K562 (cell line): ENCODE results near the gene C22orf31. TPM values are rescaled to one million over a fixed set of nuclear protein-coding genes. Genes with fewer than 3 reads are reported as not detected.
"Not testable (repeated sequence)": the region's sequence is repeated elsewhere in the genome, so short reads cannot be mapped to it uniquely, and the experiment has no call there.

Experiments used
- ATAC-seq: fragments of 200-7000 bp; cut with Tn5 transposase; 3 replicates; pipeline ENCODE4 v1.9.1; 2020; ENCODE audit warnings: moderate library complexity
- BruUV-seq: library from RNA; stranded (reverse); fragments of 400-500 nt; replicated peaks from 2 replicates; lab custom pipeline; 2021; lab: Mats Ljungman, UMichigan
- CTCF ChIA-PET: fragments of 300-600 bp; formaldehyde crosslinking; extraction: SDS; loops from one replicate; lab custom pipeline; 2021; ENCODE audit warnings: low intra/inter-chr PET ratio; lab: Yijun Ruan, JAX
- POLR2A ChIA-PET: fragments of 300-600, 350-650 bp; sonication (Branson Sonifier 250); formaldehyde crosslinking; extraction: SDS; loops from one replicate; lab custom pipeline; 2021; ENCODE audit warnings: antibody characterized with exemption, inconsistent platforms; lab: Yijun Ruan, JAX
- DNase-seq, 4 experiments: peaks; one replicate each; pipeline versions ENCODE4 v3.0.0 to v3.0.0-alpha.2; 2011 to 2018; ENCODE audit warnings: low spot score in 3 of 4, mixed read lengths in 3 of 4; ENCODE audit errors: extremely low read depth in 1 of 4
- FAIRE-seq: peaks from 2 replicates; lab custom pipeline; 2011; peaks lifted over from hg19 to GRCh38; lab: Jason Lieb, UNC
- H2AFZ ChIP-seq: 2 replicates; pipeline ENCODE4 v1.6.0; 2011; ENCODE audit warnings: low read depth, low read length, control low read depth, inconsistent platforms
- H3K27ac ChIP-seq: fragments of 200-600 bp; 3 replicates; pipeline ENCODE4 v1.8.0; 2011; ENCODE audit warnings: low read depth, mild to moderate bottlenecking, control low read depth, inconsistent platforms, low read length, moderate library complexity, mixed read lengths; ENCODE audit errors: extremely low read depth
- H3K27me3 ChIP-seq, 2 experiments: fragments of 300-600 bp in 1 of 2; 2 replicates in 1 of 2; 3 replicates in 1 of 2; pipeline versions ENCODE4 v1.6.0 to v1.8.0; 2011; ENCODE audit warnings: inconsistent platforms in 2 of 2, low read length in 2 of 2, mild to moderate bottlenecking in 1 of 2, mixed read lengths in 1 of 2, moderate library complexity in 1 of 2; ENCODE audit not compliant: control insufficient read depth in 2 of 2, insufficient read depth in 2 of 2
- H3K36me3 ChIP-seq: fragments of 300-600 bp; 3 replicates; pipeline ENCODE4 v1.8.0; 2011; ENCODE audit warnings: mild to moderate bottlenecking, low read length, inconsistent platforms; ENCODE audit not compliant: control insufficient read depth, insufficient read depth
- H3K4me1 ChIP-seq, 2 experiments: fragments of 200-600 bp in 1 of 2; replicated peaks in 1 of 2; 2 replicates in 1 of 2; 3 replicates in 1 of 2; pipeline versions ENCODE4 v1.5.1 to v1.8.0; 2011; ENCODE audit warnings: inconsistent platforms in 2 of 2, low read length in 2 of 2, mild to moderate bottlenecking in 1 of 2, mixed read lengths in 1 of 2, moderate library complexity in 1 of 2; ENCODE audit not compliant: control insufficient read depth in 2 of 2, insufficient read depth in 2 of 2
- H3K4me2 ChIP-seq: 2 replicates; pipeline ENCODE4 v1.6.1; 2011; ENCODE audit warnings: low read length, control low read depth, inconsistent platforms, mixed read lengths; ENCODE audit not compliant: insufficient read depth
- H3K4me3 ChIP-seq: fragments of 200-600 bp; sonication (generic), shearing (Covaris generic); 2 replicates; pipeline ENCODE4 v1.5.1; 2016; ENCODE audit warnings: control low read depth, inconsistent platforms
- H3K79me2 ChIP-seq: fragments of 200-600 bp; 3 replicates; pipeline ENCODE4 v1.8.0; 2011; ENCODE audit warnings: low read length, inconsistent platforms; ENCODE audit not compliant: control insufficient read depth, insufficient read depth
- H3K9ac ChIP-seq, 2 experiments: 2 replicates each; pipeline versions ENCODE4 v1.6.0 to v1.6.1; 2011; ENCODE audit warnings: low read depth in 2 of 2, low read length in 2 of 2, control low read depth in 1 of 2, inconsistent platforms in 1 of 2, mild to moderate bottlenecking in 1 of 2, mixed read lengths in 1 of 2; ENCODE audit not compliant: insufficient read depth in 1 of 2
- H3K9me1 ChIP-seq: one replicate; pipeline ENCODE4 v1.6.0; 2011; ENCODE audit warnings: inconsistent platforms, mild to moderate bottlenecking, low read length, moderate library complexity; ENCODE audit not compliant: control insufficient read depth, insufficient read depth
- H3K9me3 ChIP-seq: replicated peaks from 2 replicates; pipeline ENCODE4 v1.5.1; 2011; ENCODE audit warnings: low read depth, low read length, inconsistent platforms; ENCODE audit not compliant: control insufficient read depth, insufficient read depth
- H4K20me1 ChIP-seq: replicated peaks from 2 replicates; pipeline ENCODE4 v1.6.1; 2011; ENCODE audit warnings: low read length, inconsistent platforms, mixed read lengths; ENCODE audit not compliant: control insufficient read depth, insufficient read depth
- ELF1 ChIP-seq: fragments of 200-800 bp; sonication (Bioruptor generic); IDR thresholded peaks from 2 replicates; pipeline ENCODE4 v1.6.1; 2016; ENCODE audit warnings: missing genetic modification characterization, missing compliant biosample characterization
- NFIC ChIP-seq: fragments of 450-650 bp; IDR thresholded peaks from 2 replicates; pipeline ENCODE4 v1.6.1; 2017; ENCODE audit warnings: mild to moderate bottlenecking, inconsistent platforms
- NFIX ChIP-seq: fragments of 250-450 bp; sonication (Bioruptor Pico); IDR thresholded peaks from 2 replicates; pipeline ENCODE4 v1.4.0; 2020; ENCODE audit warnings: low read depth, mild to moderate bottlenecking, moderate library complexity
- RAD21 ChIP-seq, 2 experiments: fragments of 250-450 bp in 1 of 2; fragments of 450-650 bp in 1 of 2; sonication (Bioruptor Pico) in 1 of 2; formaldehyde crosslinking in 1 of 2; IDR thresholded peaks in 1 of 2; conservative IDR thresholded peaks in 1 of 2; 2 replicates each; pipeline versions ENCODE4 v1.4.0 to v1.8.0; 2020 to 2022; ENCODE audit warnings: mild to moderate bottlenecking in 2 of 2, moderate library complexity in 1 of 2
- SMC3 ChIP-seq: conservative IDR thresholded peaks from 2 replicates; pipeline ENCODE4 v1.6.1; 2011; ENCODE audit warnings: low read depth, low read length, improper control_type of control experiment; ENCODE audit not compliant: insufficient read depth
- STAG1 ChIP-seq: sonication (generic); formaldehyde crosslinking; IDR thresholded peaks from 2 replicates; pipeline ENCODE4 v1.5.0; 2020; ENCODE audit warnings: missing genetic modification reagents, borderline replicate concordance
- ZNF24 ChIP-seq: fragments of 450-650 bp; IDR thresholded peaks from 2 replicates; pipeline ENCODE4 v1.6.1; 2016
- WGBS: fragments of 100-300 bp; shearing (Covaris generic); methylation state at CpG from one replicate; pipeline ENCODE4 v1.1.6; 2016; ENCODE audit warnings: low coverage, mixed read lengths; ENCODE audit not compliant: insufficient coverage; ENCODE audit errors: missing lambda C conversion rate; 5-methylcytosine and 5-hydroxymethylcytosine counted together
- in situ Hi-C: fragments of 300-500 bp; cut with MboI; formaldehyde crosslinking; loops from 4 replicates; pipeline ENCODE4 v1.15.0; 2018; ENCODE audit warnings: inconsistent platforms, mixed read lengths
- intact Hi-C: fragments of 100-400 bp; cut with micrococcal nuclease; formaldehyde crosslinking; loops from 2 replicates; pipeline ENCODE4 v1.14.2; 2022
- polyA plus RNA-seq, 8 experiments: library from polyadenylated mRNA; depleted of rRNA in 4 of 8; stranded (reverse) in 5 of 8; unstranded in 3 of 8; fragments of >200 nt; fragmentation: Nextera tagmentation in 2 of 8; fragmentation: Illumina TruSeq in 1 of 8; extraction: Ambion mirVana in 2 of 8; extraction: Trizol in 1 of 8; gene quantifications; 2 replicates each; pipeline versions ENCODE4 v1.2.1 to v1.2.3, GENCODE V29; 2011 to 2014; ENCODE audit warnings: inconsistent platforms in 1 of 8, missing spikeins in 1 of 8
- total RNA-seq, 7 experiments: library from RNA; depleted of rRNA in 6 of 7; stranded (reverse); fragments of >200 nt in 6 of 7; fragmentation: Illumina TruSeq in 2 of 7; extraction: Trizol in 2 of 7; gene quantifications; 2 replicates each; pipeline versions ENCODE4 v1.2.1 to v1.2.3, GENCODE V29; 2011 to 2021; ENCODE audit warnings: low replicate concordance in 1 of 7
- TF ChIP-seq, protein P1 (sequence below): fragments of 450-650 bp; formaldehyde crosslinking; IDR thresholded peaks from 2 replicates; pipeline ENCODE4 v1.4.0; 2020; ENCODE audit warnings: mild to moderate bottlenecking, moderate library complexity
- TF ChIP-seq, protein P2 (sequence below), 2 experiments: fragments of 450-650 bp; formaldehyde crosslinking in 1 of 2; IDR thresholded peaks; 2 replicates each; pipeline versions ENCODE4 v1.4.0 to v1.6.1; 2014 to 2020; ENCODE audit warnings: mild to moderate bottlenecking in 2 of 2, borderline replicate concordance in 1 of 2, low read depth in 1 of 2

C22orf31 gene
- total and polyA plus RNA-seq, 9 of the 15 experiments (the other 6 are each of a cell fraction or from before 2014, with no cell fraction given): not detected

DNA sequence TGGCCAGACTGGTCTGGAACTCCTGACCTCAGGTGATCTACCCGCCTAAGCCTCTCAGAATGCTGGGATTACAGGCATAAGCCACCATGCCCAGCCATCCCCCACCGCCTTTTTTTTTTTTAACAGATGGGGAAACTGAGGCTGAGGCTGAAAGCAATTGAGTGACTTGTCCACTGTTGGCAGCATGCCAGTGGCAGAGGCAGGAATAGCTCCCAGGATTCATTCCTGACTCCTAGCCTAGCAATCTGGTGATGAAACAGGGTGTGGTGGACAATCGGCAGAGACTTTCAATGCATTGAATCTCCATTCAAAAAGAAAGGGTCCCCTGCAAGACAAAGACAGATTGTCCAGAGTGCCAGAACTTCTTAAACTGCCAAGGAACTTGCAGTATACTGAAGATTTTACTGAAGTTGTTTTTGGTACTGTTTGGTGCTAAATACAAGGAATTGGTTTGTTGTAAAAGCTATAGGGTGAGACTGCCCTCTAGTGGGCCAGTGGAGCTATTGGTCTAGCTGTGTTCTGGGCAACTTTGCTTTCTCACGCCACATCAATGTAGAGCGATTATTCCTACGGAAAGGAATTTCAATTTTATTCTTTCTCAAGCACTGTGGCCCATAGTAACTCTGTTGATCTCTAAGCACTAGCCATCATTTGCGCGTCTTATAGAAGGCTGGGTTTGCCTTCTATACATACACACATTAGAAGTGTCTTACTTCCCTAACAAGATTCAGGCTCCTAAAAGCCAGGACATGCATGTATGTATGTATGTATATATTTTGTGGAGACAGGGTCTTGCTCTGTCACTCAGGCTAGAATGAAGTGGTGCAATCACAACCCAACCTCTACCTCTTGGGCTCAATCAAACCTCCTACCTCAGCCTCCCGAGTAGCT is 21.0 kb downstream of the C22orf31 start (continued):
- TF ChIP-seq, protein P1, sequence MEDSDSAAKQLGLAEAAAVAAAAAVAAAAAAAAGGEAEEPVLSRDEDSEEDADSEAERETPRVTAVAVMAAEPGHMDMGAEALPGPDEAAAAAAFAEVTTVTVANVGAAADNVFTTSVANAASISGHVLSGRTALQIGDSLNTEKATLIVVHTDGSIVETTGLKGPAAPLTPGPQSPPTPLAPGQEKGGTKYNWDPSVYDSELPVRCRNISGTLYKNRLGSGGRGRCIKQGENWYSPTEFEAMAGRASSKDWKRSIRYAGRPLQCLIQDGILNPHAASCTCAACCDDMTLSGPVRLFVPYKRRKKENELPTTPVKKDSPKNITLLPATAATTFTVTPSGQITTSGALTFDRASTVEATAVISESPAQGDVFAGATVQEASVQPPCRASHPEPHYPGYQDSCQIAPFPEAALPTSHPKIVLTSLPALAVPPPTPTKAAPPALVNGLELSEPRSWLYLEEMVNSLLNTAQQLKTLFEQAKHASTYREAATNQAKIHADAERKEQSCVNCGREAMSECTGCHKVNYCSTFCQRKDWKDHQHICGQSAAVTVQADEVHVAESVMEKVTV: peak; percentile 39; the same call in 1 of the 2 replicates
- TF ChIP-seq ZNF24 (no peak), RAD21 (CRISPR knock-in tag; conservative IDR thresholded peaks at IDR 0.05 in 1 of 2, IDR thresholded peaks at IDR 0.05 in 1 of 2) (peak; percentile 76 to 88), ELF1 (no peak), NFIC (peak; percentile 87), STAG1 (CRISPR knock-in tag) (peak; percentile 40; the same call in 1 of the 2 replicates), NFIX (CRISPR knock-in tag) (0 out of 2 replicates have a peak, but pooled peaks have one; percentile 32), SMC3 (peak; percentile 72; the same call in 1 of the 2 replicates)
- TF ChIP-seq, protein P2, sequence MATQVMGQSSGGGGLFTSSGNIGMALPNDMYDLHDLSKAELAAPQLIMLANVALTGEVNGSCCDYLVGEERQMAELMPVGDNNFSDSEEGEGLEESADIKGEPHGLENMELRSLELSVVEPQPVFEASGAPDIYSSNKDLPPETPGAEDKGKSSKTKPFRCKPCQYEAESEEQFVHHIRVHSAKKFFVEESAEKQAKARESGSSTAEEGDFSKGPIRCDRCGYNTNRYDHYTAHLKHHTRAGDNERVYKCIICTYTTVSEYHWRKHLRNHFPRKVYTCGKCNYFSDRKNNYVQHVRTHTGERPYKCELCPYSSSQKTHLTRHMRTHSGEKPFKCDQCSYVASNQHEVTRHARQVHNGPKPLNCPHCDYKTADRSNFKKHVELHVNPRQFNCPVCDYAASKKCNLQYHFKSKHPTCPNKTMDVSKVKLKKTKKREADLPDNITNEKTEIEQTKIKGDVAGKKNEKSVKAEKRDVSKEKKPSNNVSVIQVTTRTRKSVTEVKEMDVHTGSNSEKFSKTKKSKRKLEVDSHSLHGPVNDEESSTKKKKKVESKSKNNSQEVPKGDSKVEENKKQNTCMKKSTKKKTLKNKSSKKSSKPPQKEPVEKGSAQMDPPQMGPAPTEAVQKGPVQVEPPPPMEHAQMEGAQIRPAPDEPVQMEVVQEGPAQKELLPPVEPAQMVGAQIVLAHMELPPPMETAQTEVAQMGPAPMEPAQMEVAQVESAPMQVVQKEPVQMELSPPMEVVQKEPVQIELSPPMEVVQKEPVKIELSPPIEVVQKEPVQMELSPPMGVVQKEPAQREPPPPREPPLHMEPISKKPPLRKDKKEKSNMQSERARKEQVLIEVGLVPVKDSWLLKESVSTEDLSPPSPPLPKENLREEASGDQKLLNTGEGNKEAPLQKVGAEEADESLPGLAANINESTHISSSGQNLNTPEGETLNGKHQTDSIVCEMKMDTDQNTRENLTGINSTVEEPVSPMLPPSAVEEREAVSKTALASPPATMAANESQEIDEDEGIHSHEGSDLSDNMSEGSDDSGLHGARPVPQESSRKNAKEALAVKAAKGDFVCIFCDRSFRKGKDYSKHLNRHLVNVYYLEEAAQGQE (IDR thresholded peaks at IDR 0.05; ENCODE audit: borderline replicate concordance): peak; percentile 81
- TF ChIP-seq, protein P2 (CRISPR knock-in tag; IDR thresholded peaks at IDR 0.05; ENCODE audit: low read depth): no peak

DNA sequence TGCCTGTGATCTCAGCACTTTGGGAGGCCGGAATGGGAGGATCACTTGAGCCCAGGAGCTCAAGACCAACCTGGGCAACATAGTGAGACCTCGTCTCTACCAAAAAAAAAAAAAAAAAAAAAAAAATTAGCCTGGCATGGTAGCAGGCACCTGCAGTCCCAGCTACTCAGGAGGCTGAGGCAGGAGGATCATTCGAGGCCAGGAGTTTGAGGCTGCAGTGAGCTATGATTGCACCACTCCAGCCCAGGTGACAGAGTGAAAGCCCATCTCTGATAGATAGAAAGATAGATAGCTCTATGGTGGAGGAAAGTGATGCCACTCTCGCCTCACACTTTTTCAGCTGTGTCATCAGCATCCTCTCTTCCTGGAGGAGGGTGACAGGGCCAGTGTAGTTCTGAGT is 21.9 kb downstream of the C22orf31 start:
- DNase-seq, H3K9me1 ChIP-seq, H3K9me3 ChIP-seq, H3K27me3 ChIP-seq, BruUV-seq, H3K36me3 ChIP-seq, H3K9ac ChIP-seq, H3K4me1 ChIP-seq, H3K27ac ChIP-seq, H2AFZ ChIP-seq, H3K4me3 ChIP-seq, FAIRE-seq, ATAC-seq, H3K79me2 ChIP-seq, H3K4me2 ChIP-seq, H4K20me1 ChIP-seq: not testable (repeated sequence)
- WGBS: 45% methylated on average over 1 of the region's 4 CpGs
- in situ Hi-C loops (loop anchor here (5.0 kb wide), 2 partner anchors 182 to 437 kb away; no protein-coding TSS in a partner anchor), intact Hi-C loops (loop anchor here (1.0 to 5.0 kb wide), 3 partner anchors 184 to 437 kb away; no protein-coding TSS in a partner anchor)
- ChIA-PET POLR2A (interaction anchor here (0.6 to 1.2 kb wide), 3 partner anchors 163 to 239 kb away, joined by 3 to 4 read pairs (median 4); partner anchors contain the start of gene XBP1), CTCF (interaction anchor here (0.6 to 3.1 kb wide), 4 partner anchors 184 to 1153 kb away, joined by 3 to 33 read pairs (median 4); no protein-coding TSS in a partner anchor)
